K562 (cell line): ENCODE results near the gene DENND1A. TPM values are rescaled to one million over a fixed set of nuclear protein-coding genes. Genes with fewer than 3 reads are reported as not detected.

Experiments used
- ATAC-seq: fragments of 200-7000 bp; cut with Tn5 transposase; 3 replicates; pipeline ENCODE4 v1.9.1; 2020; ENCODE audit warnings: moderate library complexity
- BruUV-seq: library from RNA; stranded (reverse); fragments of 400-500 nt; replicated peaks from 2 replicates; lab custom pipeline; 2021; lab: Mats Ljungman, UMichigan
- CTCF ChIA-PET: fragments of 300-600 bp; formaldehyde crosslinking; extraction: SDS; loops from one replicate; lab custom pipeline; 2021; ENCODE audit warnings: low intra/inter-chr PET ratio; lab: Yijun Ruan, JAX
- POLR2A ChIA-PET: fragments of 300-600, 350-650 bp; sonication (Branson Sonifier 250); formaldehyde crosslinking; extraction: SDS; loops from one replicate; lab custom pipeline; 2021; ENCODE audit warnings: antibody characterized with exemption, inconsistent platforms; lab: Yijun Ruan, JAX
- DNase-seq, 4 experiments: peaks; one replicate each; pipeline versions ENCODE4 v3.0.0 to v3.0.0-alpha.2; 2011 to 2018; ENCODE audit warnings: low spot score in 3 of 4, mixed read lengths in 3 of 4; ENCODE audit errors: extremely low read depth in 1 of 4
- FAIRE-seq: peaks from 2 replicates; lab custom pipeline; 2011; peaks lifted over from hg19 to GRCh38; lab: Jason Lieb, UNC
- H2AFZ ChIP-seq: 2 replicates; pipeline ENCODE4 v1.6.0; 2011; ENCODE audit warnings: low read depth, low read length, control low read depth, inconsistent platforms
- H3K27ac ChIP-seq: fragments of 200-600 bp; 3 replicates; pipeline ENCODE4 v1.8.0; 2011; ENCODE audit warnings: low read depth, mild to moderate bottlenecking, control low read depth, inconsistent platforms, low read length, moderate library complexity, mixed read lengths; ENCODE audit errors: extremely low read depth
- H3K27me3 ChIP-seq, 2 experiments: fragments of 300-600 bp in 1 of 2; 2 replicates in 1 of 2; 3 replicates in 1 of 2; pipeline versions ENCODE4 v1.6.0 to v1.8.0; 2011; ENCODE audit warnings: inconsistent platforms in 2 of 2, low read length in 2 of 2, mild to moderate bottlenecking in 1 of 2, mixed read lengths in 1 of 2, moderate library complexity in 1 of 2; ENCODE audit not compliant: control insufficient read depth in 2 of 2, insufficient read depth in 2 of 2
- H3K36me3 ChIP-seq: fragments of 300-600 bp; 3 replicates; pipeline ENCODE4 v1.8.0; 2011; ENCODE audit warnings: mild to moderate bottlenecking, low read length, inconsistent platforms; ENCODE audit not compliant: control insufficient read depth, insufficient read depth
- H3K4me1 ChIP-seq, 2 experiments: fragments of 200-600 bp in 1 of 2; replicated peaks in 1 of 2; 2 replicates in 1 of 2; 3 replicates in 1 of 2; pipeline versions ENCODE4 v1.5.1 to v1.8.0; 2011; ENCODE audit warnings: inconsistent platforms in 2 of 2, low read length in 2 of 2, mild to moderate bottlenecking in 1 of 2, mixed read lengths in 1 of 2, moderate library complexity in 1 of 2; ENCODE audit not compliant: control insufficient read depth in 2 of 2, insufficient read depth in 2 of 2
- H3K4me2 ChIP-seq: 2 replicates; pipeline ENCODE4 v1.6.1; 2011; ENCODE audit warnings: low read length, control low read depth, inconsistent platforms, mixed read lengths; ENCODE audit not compliant: insufficient read depth
- H3K4me3 ChIP-seq: fragments of 200-600 bp; sonication (generic), shearing (Covaris generic); 2 replicates; pipeline ENCODE4 v1.5.1; 2016; ENCODE audit warnings: control low read depth, inconsistent platforms
- H3K79me2 ChIP-seq: fragments of 200-600 bp; 3 replicates; pipeline ENCODE4 v1.8.0; 2011; ENCODE audit warnings: low read length, inconsistent platforms; ENCODE audit not compliant: control insufficient read depth, insufficient read depth
- H3K9ac ChIP-seq, 2 experiments: 2 replicates each; pipeline versions ENCODE4 v1.6.0 to v1.6.1; 2011; ENCODE audit warnings: low read depth in 2 of 2, low read length in 2 of 2, control low read depth in 1 of 2, inconsistent platforms in 1 of 2, mild to moderate bottlenecking in 1 of 2, mixed read lengths in 1 of 2; ENCODE audit not compliant: insufficient read depth in 1 of 2
- H3K9me1 ChIP-seq: one replicate; pipeline ENCODE4 v1.6.0; 2011; ENCODE audit warnings: inconsistent platforms, mild to moderate bottlenecking, low read length, moderate library complexity; ENCODE audit not compliant: control insufficient read depth, insufficient read depth
- H3K9me3 ChIP-seq: replicated peaks from 2 replicates; pipeline ENCODE4 v1.5.1; 2011; ENCODE audit warnings: low read depth, low read length, inconsistent platforms; ENCODE audit not compliant: control insufficient read depth, insufficient read depth
- H4K20me1 ChIP-seq: replicated peaks from 2 replicates; pipeline ENCODE4 v1.6.1; 2011; ENCODE audit warnings: low read length, inconsistent platforms, mixed read lengths; ENCODE audit not compliant: control insufficient read depth, insufficient read depth
- ESRRB ChIP-seq: fragments of 250-450 bp; sonication (Bioruptor Pico); IDR thresholded peaks from 2 replicates; pipeline ENCODE4 v1.5.0; 2020; ENCODE audit warnings: mild to moderate bottlenecking, moderate library complexity, borderline replicate concordance
- KHSRP ChIP-seq: fragments of 450-650 bp; IDR thresholded peaks from 2 replicates; pipeline ENCODE4 v1.6.1; 2017
- KLF1 ChIP-seq: fragments of 450-650 bp; IDR thresholded peaks from 2 replicates; pipeline ENCODE4 v1.6.1; 2016; ENCODE audit warnings: missing genetic modification characterization, missing compliant biosample characterization
- PHF20 ChIP-seq: fragments of 450-650 bp; IDR thresholded peaks from 2 replicates; pipeline ENCODE4 v1.6.1; 2018; ENCODE audit not compliant: partially characterized antibody
- POLR3A ChIP-seq: IDR thresholded peaks from 2 replicates; pipeline ENCODE4 v1.6.1; 2011; ENCODE audit warnings: borderline replicate concordance, mild to moderate bottlenecking, moderate library complexity; ENCODE audit not compliant: insufficient read length, insufficient read depth; ENCODE audit errors: extremely low read depth
- TARDBP ChIP-seq: fragments of 450-650 bp; IDR thresholded peaks from 2 replicates; pipeline ENCODE4 v1.6.1; 2016
- YY1 ChIP-seq, 3 experiments: IDR thresholded peaks; 2 replicates each; pipeline ENCODE4 v1.6.1; 2011; ENCODE audit warnings: low read length in 2 of 3, mild to moderate bottlenecking in 2 of 3, moderate library complexity in 2 of 3, borderline replicate concordance in 1 of 3, control low read depth in 1 of 3, low read depth in 1 of 3; ENCODE audit not compliant: insufficient read depth in 3 of 3, insufficient replicate concordance in 2 of 3, control insufficient read depth in 1 of 3, insufficient read length in 1 of 3; ENCODE audit errors: extremely low read depth in 1 of 3
- ZBTB17 ChIP-seq: fragments of 450-650 bp; formaldehyde crosslinking; IDR thresholded peaks from 2 replicates; pipeline ENCODE4 v1.4.0; 2020; ENCODE audit warnings: mild to moderate bottlenecking
- ZKSCAN8 ChIP-seq: fragments of 200-800 bp; sonication (Bioruptor generic); IDR thresholded peaks from 2 replicates; pipeline ENCODE4 v1.6.1; 2016; ENCODE audit warnings: missing genetic modification characterization, missing compliant biosample characterization
- ZNF384 ChIP-seq: IDR thresholded peaks from 2 replicates; pipeline ENCODE4 v1.6.1; 2012; ENCODE audit warnings: low read depth, low read length, improper control_type of control experiment
- ZNF644 ChIP-seq: fragments of 200-800 bp; sonication (Bioruptor generic); IDR thresholded peaks from 2 replicates; pipeline ENCODE4 v1.6.1; 2016; ENCODE audit warnings: low read depth, missing genetic modification characterization, missing compliant biosample characterization
- WGBS: fragments of 100-300 bp; shearing (Covaris generic); methylation state at CpG from one replicate; pipeline ENCODE4 v1.1.6; 2016; ENCODE audit warnings: low coverage, mixed read lengths; ENCODE audit not compliant: insufficient coverage; ENCODE audit errors: missing lambda C conversion rate; 5-methylcytosine and 5-hydroxymethylcytosine counted together
- in situ Hi-C: fragments of 300-500 bp; cut with MboI; formaldehyde crosslinking; loops from 4 replicates; pipeline ENCODE4 v1.15.0; 2018; ENCODE audit warnings: inconsistent platforms, mixed read lengths
- intact Hi-C: fragments of 100-400 bp; cut with micrococcal nuclease; formaldehyde crosslinking; loops from 2 replicates; pipeline ENCODE4 v1.14.2; 2022
- polyA plus RNA-seq, 8 experiments: library from polyadenylated mRNA; depleted of rRNA in 4 of 8; stranded (reverse) in 5 of 8; unstranded in 3 of 8; fragments of >200 nt; fragmentation: Nextera tagmentation in 2 of 8; fragmentation: Illumina TruSeq in 1 of 8; extraction: Ambion mirVana in 2 of 8; extraction: Trizol in 1 of 8; gene quantifications; 2 replicates each; pipeline versions ENCODE4 v1.2.1 to v1.2.3, GENCODE V29; 2011 to 2014; ENCODE audit warnings: inconsistent platforms in 1 of 8, missing spikeins in 1 of 8
- total RNA-seq, 7 experiments: library from RNA; depleted of rRNA in 6 of 7; stranded (reverse); fragments of >200 nt in 6 of 7; fragmentation: Illumina TruSeq in 2 of 7; extraction: Trizol in 2 of 7; gene quantifications; 2 replicates each; pipeline versions ENCODE4 v1.2.1 to v1.2.3, GENCODE V29; 2011 to 2021; ENCODE audit warnings: low replicate concordance in 1 of 7
- TF ChIP-seq, protein P1 (sequence below): sonication (generic); IDR thresholded peaks from 2 replicates; pipeline ENCODE4 v1.6.1; 2016
- TF ChIP-seq, protein P2 (sequence below): sonication (generic); formaldehyde crosslinking; IDR thresholded peaks from 2 replicates; pipeline ENCODE4 v1.8.0; 2022; ENCODE audit warnings: missing genetic modification reagents, mild to moderate bottlenecking, borderline replicate concordance

DENND1A gene
- total and polyA plus RNA-seq, 9 of the 15 experiments (the other 6 are each of a cell fraction or from before 2014, with no cell fraction given) = 7.6 to 29.5 (median 15.7) TPM

DNA sequence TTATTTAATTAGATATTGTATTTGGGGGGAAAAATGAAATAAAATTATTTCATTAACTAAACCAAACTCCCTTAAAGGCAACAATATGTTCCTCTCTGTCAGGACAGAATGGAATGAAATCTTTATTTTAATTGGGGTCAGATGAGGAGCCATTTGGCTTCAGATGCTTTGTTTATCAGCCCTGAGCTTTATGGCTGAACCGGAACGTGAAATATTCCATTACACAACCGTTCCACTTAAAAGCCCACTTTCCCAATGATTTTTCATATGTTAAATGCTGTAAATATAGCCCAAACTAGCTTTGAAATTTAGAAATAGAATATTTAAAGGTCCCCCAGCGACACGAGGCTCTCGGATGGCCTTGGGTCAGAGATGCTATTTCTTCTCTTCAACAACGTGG lies 424.4 kb downstream of the DENND1A start:
- H3K9ac ChIP-seq = no peak overlapping the region
- no peak for DNase-seq
- H3K79me2 ChIP-seq = no peaks in the 10 kb centered on the region
- CTCF ChIA-PET = no interaction called here
- TF ChIP-seq, protein P1, sequence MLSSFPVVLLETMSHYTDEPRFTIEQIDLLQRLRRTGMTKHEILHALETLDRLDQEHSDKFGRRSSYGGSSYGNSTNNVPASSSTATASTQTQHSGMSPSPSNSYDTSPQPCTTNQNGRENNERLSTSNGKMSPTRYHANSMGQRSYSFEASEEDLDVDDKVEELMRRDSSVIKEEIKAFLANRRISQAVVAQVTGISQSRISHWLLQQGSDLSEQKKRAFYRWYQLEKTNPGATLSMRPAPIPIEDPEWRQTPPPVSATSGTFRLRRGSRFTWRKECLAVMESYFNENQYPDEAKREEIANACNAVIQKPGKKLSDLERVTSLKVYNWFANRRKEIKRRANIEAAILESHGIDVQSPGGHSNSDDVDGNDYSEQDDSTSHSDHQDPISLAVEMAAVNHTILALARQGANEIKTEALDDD = no peak
- TF ChIP-seq ZBTB17 (no peak), PHF20 (no peak), YY1 (IDR thresholded peaks at IDR 0.05; ENCODE audit: borderline replicate concordance in 1 of 3, control insufficient read depth in 1 of 3, extremely low read depth in 1 of 3, insufficient read depth in 3 of 3, insufficient read length in 1 of 3, insufficient replicate concordance in 2 of 3, low read depth in 1 of 3, low read length in 2 of 3) (no peak), ZNF644 (tag) (no peak), ZNF384 (no peak), KHSRP (no peak), ESRRB (CRISPR knock-in tag) (no peak), ZKSCAN8 (CRISPR knock-in tag) (no peak), TARDBP (no peak), KLF1 (tag) (no peak), POLR3A (no peak)
- TF ChIP-seq, protein P2, sequence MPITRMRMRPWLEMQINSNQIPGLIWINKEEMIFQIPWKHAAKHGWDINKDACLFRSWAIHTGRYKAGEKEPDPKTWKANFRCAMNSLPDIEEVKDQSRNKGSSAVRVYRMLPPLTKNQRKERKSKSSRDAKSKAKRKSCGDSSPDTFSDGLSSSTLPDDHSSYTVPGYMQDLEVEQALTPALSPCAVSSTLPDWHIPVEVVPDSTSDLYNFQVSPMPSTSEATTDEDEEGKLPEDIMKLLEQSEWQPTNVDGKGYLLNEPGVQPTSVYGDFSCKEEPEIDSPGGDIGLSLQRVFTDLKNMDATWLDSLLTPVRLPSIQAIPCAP = no peak
- H3K27me3 ChIP-seq = no peaks in the 10 kb centered on the region
- H3K9me3 ChIP-seq = no peaks in the 10 kb centered on the region
- WGBS = 49% methylated on average over 7 of the region's 7 CpGs
- BruUV-seq = no TSS peak
- no peaks in the 10 kb centered on the region for H3K9me1 ChIP-seq
- intact Hi-C loops = no loop called here
- H3K27ac ChIP-seq = no peak overlapping the region
- no peak for FAIRE-seq
- no peaks in the 10 kb centered on the region for H3K4me1 ChIP-seq
- ATAC-seq = no peak
- POLR2A ChIA-PET = no interaction called here
- peaks cover 8% of the 10 kb centered on the region; the same call in 1 of the 2 replicates for H4K20me1 ChIP-seq
- in situ Hi-C loops = no loop called here
- no peak overlapping the region for H2AFZ ChIP-seq
- H3K4me2 ChIP-seq = no peak overlapping the region
- no peak overlapping the region for H3K4me3 ChIP-seq
- H3K36me3 ChIP-seq = no peaks in the 10 kb centered on the region
